GM19395 (cell line): ENCODE measurements around the gene TK2.
"Not testable (repeated sequence)": the region's sequence is repeated elsewhere in the genome, so short reads cannot be mapped to it uniquely, and the experiment has no call there.

Source experiments
- ATAC-seq: cut with Tn5 transposase; IDR thresholded peaks from one replicate; pipeline ENCODE4 v1.9.1; 2021; ENCODE audit warnings: mild to moderate bottlenecking, moderate library complexity; ENCODE audit not compliant: unreplicated experiment

TK2 gene

DNA sequence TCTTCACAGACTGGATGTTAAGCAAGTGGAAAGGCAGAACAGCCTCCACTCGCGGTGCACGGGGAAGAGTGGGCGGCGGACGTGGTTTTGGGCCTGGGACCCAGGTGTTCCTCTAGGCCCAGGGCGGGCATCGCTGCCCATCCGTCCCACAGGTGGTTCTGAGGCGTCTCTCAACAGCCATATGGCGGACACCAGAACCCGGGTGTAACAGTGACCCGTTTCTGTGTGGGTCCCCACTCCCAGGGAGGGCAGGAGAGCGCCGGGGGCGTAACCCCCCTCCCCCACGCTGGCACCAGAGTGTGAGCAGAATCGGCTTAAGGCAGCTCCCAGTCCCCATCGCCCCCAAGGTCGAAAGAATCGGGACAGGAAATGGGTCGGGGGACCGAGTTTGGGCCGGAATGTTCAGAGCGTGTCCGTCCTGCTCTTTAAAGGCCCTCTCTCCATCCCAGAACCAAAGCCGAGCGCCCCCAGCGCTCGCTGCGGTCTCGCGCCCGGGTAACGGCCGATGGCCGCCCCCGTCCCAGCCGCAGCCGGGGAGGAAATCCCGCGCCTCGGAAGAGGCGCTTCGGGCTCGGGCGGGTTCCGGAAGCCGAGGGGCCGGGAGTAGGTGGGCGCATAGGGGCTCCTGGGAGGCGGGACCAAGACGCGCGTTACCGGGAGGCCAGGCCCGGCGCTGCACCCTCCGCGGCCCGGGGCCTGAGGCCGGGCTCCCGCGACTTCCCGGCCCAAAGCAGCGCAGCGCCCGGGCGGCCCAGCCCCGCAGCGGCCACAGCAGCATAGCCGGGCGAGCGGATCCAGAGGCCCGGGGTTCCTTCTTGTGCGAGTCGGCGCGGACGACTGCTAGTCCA, at the start of gene TK2:
Gene TK2 (minus strand): TSS at position 839 of the 848 bp plus-strand sequence. CDS start 61 bp downstream, at position 778.
- peak; percentile 40 for ATAC-seq

- ATAC-seq: no peak
Measured at GRCh38 chr16:66598111-66598510, 48.2 kb upstream of the TK2 start.

- ATAC-seq: peak; percentile 61
Measured at GRCh38 chr16:66596986-66597848, 47.3 kb upstream of the TK2 start.

DNA sequence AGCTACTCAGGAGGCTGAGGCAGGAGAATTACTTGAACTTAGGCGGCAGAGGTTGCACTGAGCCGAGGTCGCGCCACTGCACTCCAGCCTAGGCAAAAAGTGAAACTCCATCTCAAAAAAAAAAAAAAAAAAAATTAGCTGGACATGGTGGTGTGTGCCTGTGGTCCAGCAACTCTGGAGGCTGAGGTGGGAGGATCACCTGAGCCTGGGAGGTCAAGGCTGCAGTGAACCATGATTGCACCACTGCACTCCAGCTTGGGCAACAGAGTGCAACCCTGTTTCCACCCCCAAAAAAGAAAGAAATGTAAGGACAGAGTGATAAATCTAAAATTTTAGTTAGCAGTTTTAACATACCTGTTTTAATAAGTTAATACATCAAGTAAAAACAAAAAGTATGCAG, 46.6 kb upstream of the TK2 start:
- ATAC-seq: not testable (repeated sequence)

DNA sequence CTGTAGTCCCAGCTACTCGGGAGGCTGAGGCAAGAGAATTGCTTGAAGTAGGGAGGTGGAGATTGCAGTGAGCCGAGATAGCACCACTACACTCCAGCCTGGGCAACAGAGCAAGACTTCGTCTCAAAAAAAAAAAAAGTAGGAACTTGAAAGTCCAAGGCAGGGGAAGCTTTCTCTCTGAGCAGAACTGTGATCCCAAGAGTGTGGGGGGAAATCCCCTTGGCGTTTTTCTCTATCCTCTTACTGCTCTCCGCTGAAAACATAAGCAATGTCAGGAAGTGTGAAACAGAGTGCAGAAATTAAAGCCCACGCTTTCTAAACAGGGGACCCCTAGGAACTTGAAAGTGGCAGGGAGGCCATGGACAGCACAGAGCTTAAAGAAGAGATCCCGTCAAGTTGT, 44.8 kb upstream of the TK2 start:
- ATAC-seq: no peak

DNA sequence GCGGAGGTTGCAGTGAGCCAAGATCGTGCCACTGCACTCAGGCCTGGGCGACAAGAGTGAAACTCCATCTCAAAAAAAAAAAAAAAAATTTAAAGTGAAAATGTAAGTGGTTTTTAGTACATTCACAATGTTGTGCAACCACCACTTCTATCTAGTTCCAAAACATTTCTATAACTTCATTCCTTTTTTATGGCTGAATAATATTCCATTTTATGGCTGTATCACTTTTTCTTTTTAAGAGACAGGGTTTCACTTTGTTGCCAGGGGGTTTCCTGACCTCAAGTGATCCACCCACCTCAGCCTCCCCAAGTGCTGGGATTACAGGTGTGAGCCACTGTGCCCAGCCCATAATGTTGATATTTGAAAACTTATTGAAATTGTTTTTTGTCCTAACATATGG, 42.9 kb upstream of the TK2 start:
- ATAC-seq: no peak

DNA sequence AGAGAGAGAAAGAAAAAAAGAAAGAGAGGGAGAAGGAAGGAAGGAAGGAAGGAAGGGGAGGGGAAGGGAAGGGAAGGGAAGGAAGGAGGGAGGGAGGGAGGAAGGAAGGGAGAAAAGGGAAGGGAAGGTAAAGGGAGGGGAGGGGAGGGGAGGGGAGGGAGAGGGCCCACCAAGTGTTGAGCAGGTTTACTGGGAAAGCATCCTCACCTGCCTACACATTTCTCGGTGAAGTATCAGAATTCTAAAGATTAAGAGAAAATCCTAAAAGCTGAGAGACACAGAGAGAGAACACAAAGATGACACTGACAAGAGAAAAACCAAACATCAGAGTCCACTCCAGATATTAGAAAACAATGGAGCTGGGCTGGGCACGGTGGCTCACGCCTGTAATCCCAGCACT, 42.3 kb upstream of the TK2 start:
- ATAC-seq: no peak

DNA sequence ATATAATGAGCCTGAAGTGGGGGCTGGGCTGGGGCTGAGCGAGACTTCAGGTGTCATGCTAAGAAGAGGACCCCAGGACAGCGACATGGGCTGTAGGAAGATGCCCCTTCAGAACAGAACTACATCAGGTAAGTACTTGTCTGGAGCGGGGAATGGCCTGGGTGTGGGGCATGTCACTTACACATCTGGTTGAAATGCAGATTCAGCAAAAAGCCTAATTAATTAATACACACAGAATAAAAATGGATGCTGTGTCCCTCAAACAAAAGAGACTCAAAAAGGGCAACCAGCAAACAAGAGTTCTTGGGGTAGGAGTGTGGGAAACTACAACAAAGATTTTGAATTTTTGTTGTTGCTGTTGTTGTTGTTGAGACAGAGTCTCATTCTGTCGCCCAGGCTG, 41.1 kb upstream of the TK2 start:
- no peak for ATAC-seq

GRCh38 chr16:66590322-66590721, 40.4 kb upstream of the TK2 start:
- peak; percentile 64 for ATAC-seq

DNA sequence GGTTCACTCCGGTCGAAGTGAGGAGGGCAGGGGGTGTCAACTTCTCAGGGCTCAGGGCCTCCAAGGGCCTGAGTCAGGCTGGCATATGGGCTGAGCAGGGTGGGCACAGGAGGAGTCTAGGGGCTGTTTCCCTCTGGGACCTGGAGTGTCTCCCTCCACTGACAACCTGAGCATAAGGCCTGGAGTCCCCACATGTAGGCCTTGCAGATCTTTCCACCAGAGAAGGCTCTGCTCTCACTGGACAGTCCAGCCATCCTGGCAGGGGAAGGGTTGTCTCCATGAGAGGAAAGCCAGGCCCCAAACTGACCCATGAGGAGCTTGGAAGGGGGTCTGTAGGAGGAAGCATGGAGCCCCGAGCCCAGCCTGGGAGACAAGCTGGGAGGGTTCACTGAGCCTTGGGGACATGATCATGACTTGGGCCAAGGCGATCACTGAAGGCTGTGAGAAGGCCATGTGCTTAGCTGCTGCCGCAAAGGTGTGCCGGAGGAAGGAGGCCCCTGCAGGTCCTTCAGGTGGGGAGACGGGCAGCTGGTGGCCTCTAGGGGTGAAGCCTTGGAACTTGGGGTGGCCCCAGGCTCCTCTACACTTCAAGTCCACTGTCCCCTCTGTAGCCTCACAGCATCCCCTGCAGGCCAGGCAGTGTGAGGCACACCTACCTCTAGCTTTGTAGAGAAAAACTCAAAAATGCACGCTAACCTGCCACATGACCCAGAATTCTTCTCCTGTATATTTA, 39.2 kb upstream of the TK2 start:
- ATAC-seq: peak; percentile 75

GRCh38 chr16:66587881-66588600, 38.1 kb upstream of the TK2 start:
- no peak for ATAC-seq

GRCh38 chr16:66585481-66586239, 35.7 kb upstream of the TK2 start:
- ATAC-seq: no peak

GRCh38 chr16:66581246-66581952, 31.5 kb upstream of the TK2 start:
- no peak for ATAC-seq

DNA sequence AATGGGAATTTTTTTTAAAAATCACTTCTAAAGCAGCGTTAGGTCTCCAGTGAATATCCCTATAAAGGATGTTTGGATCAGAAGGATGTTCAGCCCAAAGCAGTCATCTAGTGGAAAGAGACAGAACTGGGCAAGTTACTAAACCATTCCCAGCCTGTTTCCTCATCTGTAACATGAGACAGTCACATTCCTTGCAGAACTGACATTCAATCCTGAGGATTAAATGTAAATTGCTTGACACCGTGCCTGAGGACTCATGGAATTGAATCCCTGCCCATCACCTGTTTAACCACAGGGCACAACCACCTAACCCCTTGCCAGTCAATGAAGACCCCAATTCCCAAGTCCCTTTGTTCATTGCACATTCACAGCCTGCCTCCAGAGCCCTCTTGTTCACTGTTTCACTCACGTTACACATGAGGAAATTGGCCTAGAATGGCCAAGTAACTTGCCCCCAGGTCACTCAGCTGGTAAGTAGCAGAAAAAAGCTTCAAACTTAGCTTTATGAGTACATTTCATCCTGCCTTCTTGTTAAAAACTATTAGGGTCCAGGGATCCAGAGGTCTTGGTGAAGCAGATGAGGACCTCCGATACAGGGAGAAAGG, 30.8 kb upstream of the TK2 start:
- no peak for ATAC-seq

DNA sequence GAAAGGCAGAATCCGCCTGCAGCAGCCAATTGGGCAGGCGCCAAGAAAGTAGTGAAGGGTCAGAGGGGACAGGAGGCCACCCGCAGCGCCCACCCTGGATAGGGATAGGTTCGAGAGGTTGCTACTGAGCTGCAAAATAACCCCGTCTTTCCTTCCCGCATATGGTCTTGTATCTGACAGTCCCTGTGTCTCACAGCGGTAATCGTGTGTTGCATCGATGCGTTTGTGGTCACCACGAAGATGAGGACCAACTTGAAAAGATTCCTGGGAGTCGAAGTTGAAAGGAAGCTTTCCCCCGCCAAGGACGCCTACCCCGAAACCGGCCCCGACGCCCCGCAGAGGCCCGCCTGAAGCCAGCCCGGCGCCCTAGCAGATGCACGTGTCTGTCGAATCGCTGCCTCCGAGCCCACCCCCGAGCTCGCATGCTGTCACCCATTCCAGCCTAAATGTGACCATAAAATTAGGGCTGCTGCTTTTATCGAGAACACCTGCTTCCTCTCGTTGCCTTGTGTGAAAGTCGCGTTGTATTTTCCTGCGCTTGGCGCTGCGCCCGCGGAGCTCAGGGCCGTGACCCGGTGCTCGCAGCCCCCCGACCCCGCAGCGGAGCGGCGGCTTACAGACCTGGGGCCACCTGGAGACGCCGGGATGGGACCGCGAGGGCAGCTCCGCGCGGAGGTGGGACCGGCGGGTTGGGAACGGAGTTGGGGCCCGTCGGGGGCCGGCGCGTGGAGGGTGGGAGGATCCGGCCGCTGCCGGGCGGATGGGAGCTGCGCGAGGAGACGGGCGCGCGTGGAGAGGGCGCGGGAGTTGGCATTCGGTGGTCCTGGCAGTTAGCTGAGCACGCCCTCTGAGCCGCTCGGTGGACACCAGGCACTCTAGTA, 29.0 kb upstream of the TK2 start, which contains the start of gene CMTM2:
Gene CMTM2 (plus strand): TSS at position 813 of the 881 bp plus-strand sequence. CDS start 145 bp downstream, outside the sequence.
- no peak for ATAC-seq

GRCh38 chr16:66576296-66576695, 26.4 kb upstream of the TK2 start:
- ATAC-seq: no peak

GRCh38 chr16:66575060-66575459, 25.1 kb upstream of the TK2 start:
- ATAC-seq: no peak

- ATAC-seq: no peak
Measured at GRCh38 chr16:66574531-66574930, 24.6 kb upstream of the TK2 start.
